ENCODE measurements around the gene CHKB.

The CHKB gene

GRCh38 chr22:50586416-50586815 lies 3.8 kb upstream of the CHKB start:
- no peak for TF ChIP-seq POLR2AphosphoS5 (IDR thresholded peaks at IDR 0.05; ENCODE audit: low read depth, low read length)
- no peak for TF ChIP-seq FOXP2 (optimal IDR thresholded peaks at IDR 0.05; ENCODE audit: borderline replicate concordance, extremely low read depth, extremely low read length, insufficient read depth)
- TF ChIP-seq TAF1 (IDR thresholded peaks at IDR 0.05; ENCODE audit: borderline replicate concordance, insufficient read depth, low read length), result no peak
- TF ChIP-seq SIN3A (IDR thresholded peaks at IDR 0.05; ENCODE audit: borderline replicate concordance, insufficient read depth, low read length), result no peak

GRCh38 chr22:50585781-50586180 lies 3.1 kb upstream of the CHKB start:
- TF ChIP-seq TAF1 (IDR thresholded peaks at IDR 0.05; ENCODE audit: borderline replicate concordance, insufficient read depth, low read length), result no peak
- no peak for TF ChIP-seq POLR2AphosphoS5 (IDR thresholded peaks at IDR 0.05; ENCODE audit: low read depth, low read length)
- no peak for TF ChIP-seq FOXP2 (optimal IDR thresholded peaks at IDR 0.05; ENCODE audit: borderline replicate concordance, extremely low read depth, extremely low read length, insufficient read depth)
- TF ChIP-seq, protein P1, sequence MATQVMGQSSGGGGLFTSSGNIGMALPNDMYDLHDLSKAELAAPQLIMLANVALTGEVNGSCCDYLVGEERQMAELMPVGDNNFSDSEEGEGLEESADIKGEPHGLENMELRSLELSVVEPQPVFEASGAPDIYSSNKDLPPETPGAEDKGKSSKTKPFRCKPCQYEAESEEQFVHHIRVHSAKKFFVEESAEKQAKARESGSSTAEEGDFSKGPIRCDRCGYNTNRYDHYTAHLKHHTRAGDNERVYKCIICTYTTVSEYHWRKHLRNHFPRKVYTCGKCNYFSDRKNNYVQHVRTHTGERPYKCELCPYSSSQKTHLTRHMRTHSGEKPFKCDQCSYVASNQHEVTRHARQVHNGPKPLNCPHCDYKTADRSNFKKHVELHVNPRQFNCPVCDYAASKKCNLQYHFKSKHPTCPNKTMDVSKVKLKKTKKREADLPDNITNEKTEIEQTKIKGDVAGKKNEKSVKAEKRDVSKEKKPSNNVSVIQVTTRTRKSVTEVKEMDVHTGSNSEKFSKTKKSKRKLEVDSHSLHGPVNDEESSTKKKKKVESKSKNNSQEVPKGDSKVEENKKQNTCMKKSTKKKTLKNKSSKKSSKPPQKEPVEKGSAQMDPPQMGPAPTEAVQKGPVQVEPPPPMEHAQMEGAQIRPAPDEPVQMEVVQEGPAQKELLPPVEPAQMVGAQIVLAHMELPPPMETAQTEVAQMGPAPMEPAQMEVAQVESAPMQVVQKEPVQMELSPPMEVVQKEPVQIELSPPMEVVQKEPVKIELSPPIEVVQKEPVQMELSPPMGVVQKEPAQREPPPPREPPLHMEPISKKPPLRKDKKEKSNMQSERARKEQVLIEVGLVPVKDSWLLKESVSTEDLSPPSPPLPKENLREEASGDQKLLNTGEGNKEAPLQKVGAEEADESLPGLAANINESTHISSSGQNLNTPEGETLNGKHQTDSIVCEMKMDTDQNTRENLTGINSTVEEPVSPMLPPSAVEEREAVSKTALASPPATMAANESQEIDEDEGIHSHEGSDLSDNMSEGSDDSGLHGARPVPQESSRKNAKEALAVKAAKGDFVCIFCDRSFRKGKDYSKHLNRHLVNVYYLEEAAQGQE (IDR thresholded peaks at IDR 0.05; ENCODE audit: insufficient read depth in 1 of 2, low read depth in 2 of 2, low read length in 2 of 2), result no peak
- TF ChIP-seq SIN3A (IDR thresholded peaks at IDR 0.05; ENCODE audit: borderline replicate concordance, insufficient read depth, low read length), result no peak

GRCh38 chr22:50585238-50585637 lies 2.6 kb upstream of the CHKB start:
- TF ChIP-seq, protein P1 (IDR thresholded peaks at IDR 0.05; ENCODE audit: insufficient read depth in 1 of 2, low read depth in 2 of 2, low read length in 2 of 2), result no peak
- TF ChIP-seq POLR2AphosphoS5 (IDR thresholded peaks at IDR 0.05; ENCODE audit: low read depth, low read length) (no peak), FOXP2 (optimal IDR thresholded peaks at IDR 0.05; ENCODE audit: borderline replicate concordance, extremely low read depth, extremely low read length, insufficient read depth) (no peak), SIN3A (IDR thresholded peaks at IDR 0.05; ENCODE audit: borderline replicate concordance, insufficient read depth, low read length) (no peak), TAF1 (IDR thresholded peaks at IDR 0.05; ENCODE audit: borderline replicate concordance, insufficient read depth, low read length) (no peak)

GRCh38 chr22:50584106-50585096 lies 1.8 kb upstream of the CHKB start:
- no peak for TF ChIP-seq FOXP2 (optimal IDR thresholded peaks at IDR 0.05; ENCODE audit: borderline replicate concordance, extremely low read depth, extremely low read length, insufficient read depth)
- TF ChIP-seq, protein P1 (IDR thresholded peaks at IDR 0.05; ENCODE audit: insufficient read depth in 1 of 2, low read depth in 2 of 2, low read length in 2 of 2), result no peak
- no peak for TF ChIP-seq POLR2AphosphoS5 (IDR thresholded peaks at IDR 0.05; ENCODE audit: low read depth, low read length)
- TF ChIP-seq SIN3A (IDR thresholded peaks at IDR 0.05; ENCODE audit: borderline replicate concordance, insufficient read depth, low read length), result no peak
- TF ChIP-seq TAF1 (IDR thresholded peaks at IDR 0.05; ENCODE audit: borderline replicate concordance, insufficient read depth, low read length), result no peak

DNA sequence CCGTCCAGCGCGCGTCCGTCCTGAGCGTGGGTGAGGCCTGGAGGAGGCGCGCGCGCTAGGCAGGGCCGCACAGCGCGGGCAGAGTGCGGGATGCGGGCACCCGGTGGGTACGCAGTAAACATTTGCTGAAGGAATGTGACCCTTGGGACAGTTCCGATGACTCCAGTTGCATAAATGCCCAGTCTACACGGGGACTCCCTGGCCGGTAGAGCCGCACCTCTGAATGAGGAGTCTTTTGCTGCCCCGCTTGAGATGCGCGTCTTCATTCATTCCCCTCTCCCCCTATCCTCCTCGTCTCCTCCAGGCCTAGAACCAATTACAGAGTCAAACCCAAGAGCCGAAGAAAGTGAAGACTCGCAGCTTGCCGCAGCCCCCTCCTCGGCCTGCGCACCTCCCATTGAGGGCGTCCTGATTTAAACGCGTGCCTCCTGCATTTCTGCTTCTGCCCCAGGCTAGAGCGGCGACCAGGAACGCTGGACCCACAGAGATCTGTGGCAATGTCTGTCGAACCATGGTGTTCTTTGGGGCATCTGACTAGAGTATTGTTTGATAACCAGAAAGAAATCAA lies 729 bp upstream of the CHKB start:
- no peak for TF ChIP-seq FOXP2 (optimal IDR thresholded peaks at IDR 0.05; ENCODE audit: borderline replicate concordance, extremely low read depth, extremely low read length, insufficient read depth)
